Activated CD4-positive, alpha-beta memory T cell treated with anti-CD3 and anti-CD28 coated beads, Interleukin-2, amount 10 ng/mL, durations not matched to agents 7 days and 5 days (primary cell): ENCODE results near the gene SPAG17. TPM values are rescaled to one million over a fixed set of nuclear protein-coding genes. Genes with fewer than 3 reads are reported as not detected.

ENCODE experiments used
- CTCF ChIA-PET: fragments of 350-600 bp; sonication (Branson Sonifier 250); formaldehyde crosslinking; loops from one replicate; lab custom pipeline; 2021; ENCODE audit warnings: antibody characterized with exemption, inconsistent platforms; lab: Charles Lee
- POLR2A ChIA-PET: fragments of 350-600 bp; sonication (Branson Sonifier 250); formaldehyde crosslinking; loops from one replicate; lab custom pipeline; 2021; ENCODE audit warnings: antibody characterized with exemption; lab: Charles Lee
- DNase-seq: peaks from one replicate; pipeline ENCODE4 v3.0.0-alpha.2; 2020
- H3K27ac Mint-ChIP-seq: one replicate; pipeline ENCODE4 v1.8.0; 2021; ENCODE audit warnings: mild to moderate bottlenecking, mixed read lengths
- H3K27me3 Mint-ChIP-seq: one replicate; pipeline ENCODE4 v1.8.0; 2021; ENCODE audit warnings: mixed read lengths
- H3K36me3 Mint-ChIP-seq: one replicate; pipeline ENCODE4 v1.8.0; 2021; ENCODE audit warnings: low read depth, mixed read lengths
- H3K4me1 Mint-ChIP-seq: one replicate; pipeline ENCODE4 v1.8.0; 2021; ENCODE audit warnings: mixed read lengths
- H3K4me3 Mint-ChIP-seq: one replicate; pipeline ENCODE4 v1.8.0; 2021; ENCODE audit warnings: mild to moderate bottlenecking, mixed read lengths
- H3K9me3 Mint-ChIP-seq: one replicate; pipeline ENCODE4 v1.8.0; 2021; ENCODE audit warnings: mixed read lengths
- total RNA-seq, 2 experiments: library from RNA; stranded (reverse); gene quantifications; one replicate each; pipeline ENCODE4 v1.2.3, GENCODE V29; 2021

Gene SPAG17
- total RNA-seq, 2 experiments from 2014 or later = not detected

DNA sequence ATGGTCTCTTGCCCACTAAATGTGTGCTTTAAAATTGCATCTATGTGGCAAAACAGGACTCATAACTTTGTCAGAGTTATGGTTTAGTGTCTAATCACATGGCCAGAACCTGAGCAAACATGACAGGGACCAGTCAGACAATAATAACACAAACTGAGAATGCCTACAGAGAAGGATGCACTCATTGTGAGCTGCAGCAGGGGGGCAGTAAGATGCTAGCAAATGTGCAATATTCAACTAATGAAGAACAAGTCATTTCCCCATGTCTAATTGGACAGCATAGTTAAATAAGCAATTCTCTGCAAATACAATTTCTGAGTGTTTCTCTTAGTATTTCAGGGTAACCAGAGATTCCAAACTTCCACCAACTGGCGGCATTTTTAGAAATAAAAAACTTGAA, 30.8 kb downstream of the SPAG17 start:
- Mint-ChIP-seq H3K27ac (no peak overlapping the region), H3K36me3 (no peaks in the 10 kb centered on the region), H3K9me3 (no peaks in the 10 kb centered on the region), H3K4me3 (no peak overlapping the region), H3K27me3 (no peaks in the 10 kb centered on the region), H3K4me1 (no peaks in the 10 kb centered on the region)
- ChIA-PET POLR2A (no interaction called here), CTCF (interaction anchor here (1.3 to 1.5 kb wide), 2 partner anchors 9 to 854 kb away, joined by 3 to 4 read pairs; no protein-coding TSS in a partner anchor)
- no peak for DNase-seq

DNA sequence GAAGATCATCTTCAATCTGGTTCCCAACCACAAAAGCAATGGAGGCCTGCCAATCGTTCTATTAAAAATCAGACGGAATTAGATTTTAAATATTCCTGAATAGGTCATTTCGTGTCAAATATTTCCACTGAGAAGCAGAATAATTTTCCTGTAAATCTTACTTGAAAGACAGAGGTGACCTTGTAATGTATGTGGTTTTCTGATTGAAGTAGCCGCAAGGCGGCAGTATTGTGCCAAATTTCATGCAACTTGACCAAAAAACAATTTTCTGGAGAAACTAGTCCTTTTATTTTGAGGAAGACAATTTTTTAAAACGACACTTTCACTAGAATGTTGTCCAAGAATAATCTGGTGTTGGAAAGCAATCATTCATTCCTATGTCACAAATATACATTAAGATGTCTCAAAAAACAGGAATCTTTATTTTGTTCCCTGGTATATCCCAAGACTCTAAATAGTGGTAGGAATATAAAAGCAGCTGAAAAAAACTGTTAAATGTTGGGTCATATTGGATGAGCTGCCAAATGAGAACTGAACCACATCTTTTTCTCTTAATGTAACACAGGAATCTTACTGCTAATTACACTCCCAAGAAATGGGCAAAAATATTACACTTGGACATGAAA, 33.6 kb downstream of the SPAG17 start:
- Mint-ChIP-seq H3K36me3 (no peaks in the 10 kb centered on the region), H3K9me3 (no peaks in the 10 kb centered on the region), H3K27ac (no peak overlapping the region), H3K27me3 (no peaks in the 10 kb centered on the region), H3K4me3 (no peak overlapping the region), H3K4me1 (no peaks in the 10 kb centered on the region)
- POLR2A ChIA-PET = no interaction called here
- DNase-seq = peak; percentile 46
- CTCF ChIA-PET = interaction anchor here (0.7 kb wide), 1 partner anchor 857 kb away, joined by 3 read pairs; no protein-coding TSS in a partner anchor

DNA sequence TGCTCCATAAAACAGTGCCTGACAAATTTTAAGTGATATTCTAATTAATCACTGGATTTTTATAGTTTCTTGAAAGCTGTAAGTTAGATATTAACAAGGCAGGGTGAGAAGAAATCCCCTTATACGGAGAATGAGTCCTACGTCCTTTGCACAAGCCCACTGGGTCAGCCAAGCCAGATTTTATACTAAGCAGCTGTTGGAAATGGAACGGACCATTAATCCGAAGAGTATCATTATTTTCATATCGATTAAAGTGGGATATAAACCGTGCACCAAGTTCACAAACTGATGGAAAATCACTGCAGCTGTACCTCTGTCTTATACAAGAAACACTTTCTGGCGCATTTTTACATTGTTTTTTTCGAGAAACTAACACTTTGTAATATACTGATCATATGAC, 35.2 kb downstream of the SPAG17 start:
- DNase-seq = no peak
- H3K27ac Mint-ChIP-seq = no peak overlapping the region
- ChIA-PET POLR2A (no interaction called here), CTCF (no interaction called here)
- no peaks in the 10 kb centered on the region for H3K36me3 Mint-ChIP-seq
- H3K9me3 Mint-ChIP-seq = no peaks in the 10 kb centered on the region
- H3K4me1 Mint-ChIP-seq = no peaks in the 10 kb centered on the region
- no peaks in the 10 kb centered on the region for H3K27me3 Mint-ChIP-seq
- H3K4me3 Mint-ChIP-seq = no peak overlapping the region

DNA sequence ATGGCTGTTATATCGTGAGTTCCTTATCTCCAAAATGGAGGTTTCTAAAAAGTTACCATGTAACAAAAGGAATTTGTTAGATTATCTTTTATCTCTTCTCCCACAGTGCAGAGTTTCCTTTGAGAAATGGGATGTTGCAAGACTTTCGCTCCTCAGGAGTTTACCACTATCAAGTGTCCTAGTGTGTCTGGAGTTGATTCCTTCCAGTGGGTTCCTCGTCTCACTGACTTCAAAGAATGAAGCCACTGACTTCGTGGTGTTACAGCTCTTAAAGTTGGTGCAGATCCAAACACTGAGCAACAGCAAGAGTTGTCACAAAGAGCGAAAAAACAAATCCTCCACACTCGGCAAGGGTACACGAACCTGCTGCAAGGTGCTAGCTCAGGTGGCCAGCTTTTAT, 37.0 kb downstream of the SPAG17 start:
- ChIA-PET POLR2A (no interaction called here), CTCF (no interaction called here)
- H3K4me1 Mint-ChIP-seq = no peaks in the 10 kb centered on the region
- DNase-seq = no peak
- no peak overlapping the region for H3K4me3 Mint-ChIP-seq
- no peaks in the 10 kb centered on the region for H3K9me3 Mint-ChIP-seq
- peaks cover 2% of the 10 kb centered on the region for H3K27me3 Mint-ChIP-seq
- H3K27ac Mint-ChIP-seq = no peak overlapping the region
- H3K36me3 Mint-ChIP-seq = no peaks in the 10 kb centered on the region

DNA sequence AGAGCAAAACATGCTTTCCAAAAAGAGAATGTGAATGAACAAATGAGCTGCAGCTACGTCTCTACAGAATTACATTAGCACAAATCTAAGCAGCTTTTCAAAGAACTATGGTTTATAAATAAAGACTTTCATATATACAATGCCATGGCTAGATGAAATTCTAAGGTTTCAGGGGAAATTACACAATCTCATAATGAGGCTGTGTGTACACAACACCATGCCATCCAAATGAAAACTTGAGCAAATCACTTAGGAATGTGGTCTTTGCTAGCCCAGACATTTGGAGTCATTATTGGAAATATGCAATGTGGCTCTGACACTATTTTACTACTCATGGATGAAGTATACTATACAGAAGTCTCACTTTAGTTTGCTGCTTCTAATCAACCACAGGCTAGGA, 37.5 kb downstream of the SPAG17 start:
- H3K4me1 Mint-ChIP-seq = no peaks in the 10 kb centered on the region
- ChIA-PET CTCF (no interaction called here), POLR2A (no interaction called here)

DNA sequence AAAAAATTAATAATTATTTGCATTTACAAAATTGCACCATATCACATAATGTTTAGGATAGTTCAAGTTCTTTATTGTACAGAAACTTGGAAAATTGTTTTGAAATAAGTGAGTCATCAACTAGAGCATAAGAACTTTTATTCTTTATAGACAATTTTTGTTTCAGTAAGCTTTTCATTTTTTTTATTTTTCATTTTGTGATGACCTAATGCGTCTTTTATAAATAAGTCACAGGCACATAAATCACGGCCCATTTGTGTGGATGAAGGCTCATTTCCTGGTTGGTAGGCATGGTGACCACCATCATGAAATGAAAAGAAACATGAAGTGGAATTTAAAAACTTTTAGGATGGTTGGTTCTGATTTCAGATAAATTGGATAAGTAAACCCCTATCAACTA, 39.3 kb downstream of the SPAG17 start:
- Mint-ChIP-seq H3K4me1 (no peaks in the 10 kb centered on the region), H3K27me3 (peaks cover 2% of the 10 kb centered on the region), H3K9me3 (no peaks in the 10 kb centered on the region), H3K27ac (no peak overlapping the region), H3K36me3 (no peaks in the 10 kb centered on the region), H3K4me3 (no peak overlapping the region)
- ChIA-PET CTCF (interaction anchor here (2.1 kb wide), 1 partner anchor 9 kb away, joined by 4 read pairs; no protein-coding TSS in a partner anchor), POLR2A (no interaction called here)
- no peak for DNase-seq

More for the DNA sequence above, 37.5 kb downstream of the SPAG17 start:
- DNase-seq = no peak
- Mint-ChIP-seq H3K36me3 (no peaks in the 10 kb centered on the region), H3K9me3 (no peaks in the 10 kb centered on the region), H3K27me3 (peaks cover 2% of the 10 kb centered on the region), H3K4me3 (no peak overlapping the region), H3K27ac (no peak overlapping the region)

DNA sequence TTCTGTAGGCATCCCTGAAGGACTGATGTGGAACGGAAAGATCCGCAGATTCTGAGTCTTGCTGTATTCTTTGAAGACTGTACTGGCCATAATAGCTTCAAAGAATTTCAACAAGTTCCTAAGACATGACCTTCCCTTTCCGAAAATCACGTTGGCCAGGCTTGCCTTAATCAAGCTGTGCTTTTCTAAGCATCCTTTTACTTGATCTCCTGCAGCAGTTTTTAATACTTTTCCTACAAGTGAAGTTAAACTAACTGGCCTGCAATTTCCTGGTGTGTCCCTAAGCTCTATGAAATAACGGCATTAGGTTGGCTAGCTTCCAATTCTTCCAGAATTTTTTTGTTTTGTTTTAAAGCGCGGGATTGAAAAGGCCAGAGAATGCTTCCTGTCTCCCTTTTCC, 40.3 kb downstream of the SPAG17 start:
- Mint-ChIP-seq H3K4me1 (no peaks in the 10 kb centered on the region), H3K4me3 (no peak overlapping the region), H3K27ac (no peak overlapping the region), H3K9me3 (no peaks in the 10 kb centered on the region), H3K36me3 (no peaks in the 10 kb centered on the region), H3K27me3 (peaks cover 3% of the 10 kb centered on the region)
- DNase-seq = no peak
- ChIA-PET POLR2A (no interaction called here), CTCF (interaction anchor here (2.1 kb wide), 1 partner anchor 10 kb away, joined by 4 read pairs; no protein-coding TSS in a partner anchor)

DNA sequence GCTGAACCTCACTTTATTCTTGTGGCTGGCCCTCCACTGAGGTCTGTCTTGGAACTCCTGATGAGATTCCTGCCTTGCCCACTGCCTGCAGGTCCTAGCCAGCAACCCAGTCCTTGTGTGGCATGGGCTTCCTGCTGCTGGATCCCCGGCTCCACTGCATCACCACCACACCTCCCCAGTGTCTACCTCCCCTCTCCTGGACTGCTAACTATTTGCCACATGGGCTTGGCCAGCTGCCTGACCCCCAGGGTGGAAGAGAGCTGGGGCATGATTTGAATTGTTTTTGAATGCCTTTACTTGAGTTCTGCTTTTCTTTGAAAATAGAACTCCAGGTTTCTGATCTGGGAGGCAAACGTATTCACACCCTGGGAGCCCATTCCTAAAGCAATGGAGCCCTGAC, 41.2 kb downstream of the SPAG17 start:
- POLR2A ChIA-PET = no interaction called here
- Mint-ChIP-seq H3K27ac (no peak overlapping the region), H3K9me3 (no peaks in the 10 kb centered on the region), H3K36me3 (no peaks in the 10 kb centered on the region), H3K4me1 (no peaks in the 10 kb centered on the region), H3K27me3 (peaks cover 5% of the 10 kb centered on the region), H3K4me3 (no peak overlapping the region)
- no peak for DNase-seq
- CTCF ChIA-PET = no interaction called here

DNA sequence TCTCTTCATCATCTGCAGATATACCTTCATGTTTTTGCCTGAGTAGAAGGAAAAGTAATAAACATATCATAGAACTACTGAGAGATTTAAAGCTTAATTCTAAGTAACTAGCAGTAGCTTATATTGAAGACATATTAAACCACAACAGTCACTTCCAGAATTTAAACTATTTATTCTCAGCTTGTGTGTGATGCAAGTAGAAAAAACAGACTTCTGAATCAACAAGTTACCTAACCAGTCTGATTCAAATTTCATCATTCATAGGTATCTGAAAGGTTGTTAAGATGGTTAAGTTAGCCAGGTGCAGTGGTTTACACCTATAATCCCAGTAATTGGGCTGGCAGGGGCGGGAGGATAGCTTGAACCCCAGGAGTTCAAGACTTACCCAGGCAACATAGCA, 41.9 kb downstream of the SPAG17 start:
- no peak for DNase-seq

DNA sequence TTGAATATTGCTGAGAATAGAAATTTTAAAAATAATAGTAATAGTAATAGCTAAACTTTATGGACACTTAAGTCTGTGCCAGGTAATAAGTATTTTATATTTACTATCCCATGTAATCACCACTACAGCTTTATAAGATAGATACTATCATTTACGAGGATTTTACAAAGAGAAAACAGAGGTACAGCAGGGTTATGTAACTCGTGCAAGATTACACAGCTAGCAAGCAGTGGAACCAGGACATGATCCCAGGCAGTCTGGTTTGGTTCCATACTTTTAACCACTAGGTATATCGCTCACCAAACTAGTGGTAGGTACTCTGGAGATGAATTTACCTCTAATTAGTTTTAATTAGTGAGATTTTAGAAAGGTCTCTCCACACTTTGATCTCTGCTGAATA, 42.5 kb downstream of the SPAG17 start:
- Mint-ChIP-seq H3K27ac (no peak overlapping the region), H3K36me3 (no peaks in the 10 kb centered on the region), H3K4me3 (no peak overlapping the region), H3K27me3 (peaks cover 5% of the 10 kb centered on the region), H3K4me1 (no peaks in the 10 kb centered on the region), H3K9me3 (no peaks in the 10 kb centered on the region)
- no peak for DNase-seq
- ChIA-PET CTCF (no interaction called here), POLR2A (no interaction called here)

More for the DNA sequence above, 41.9 kb downstream of the SPAG17 start:
- Mint-ChIP-seq H3K4me3 (no peak overlapping the region), H3K27me3 (peaks cover 5% of the 10 kb centered on the region), H3K9me3 (no peaks in the 10 kb centered on the region), H3K4me1 (no peaks in the 10 kb centered on the region), H3K36me3 (no peaks in the 10 kb centered on the region), H3K27ac (no peak overlapping the region)
- ChIA-PET CTCF (no interaction called here), POLR2A (no interaction called here)

DNA sequence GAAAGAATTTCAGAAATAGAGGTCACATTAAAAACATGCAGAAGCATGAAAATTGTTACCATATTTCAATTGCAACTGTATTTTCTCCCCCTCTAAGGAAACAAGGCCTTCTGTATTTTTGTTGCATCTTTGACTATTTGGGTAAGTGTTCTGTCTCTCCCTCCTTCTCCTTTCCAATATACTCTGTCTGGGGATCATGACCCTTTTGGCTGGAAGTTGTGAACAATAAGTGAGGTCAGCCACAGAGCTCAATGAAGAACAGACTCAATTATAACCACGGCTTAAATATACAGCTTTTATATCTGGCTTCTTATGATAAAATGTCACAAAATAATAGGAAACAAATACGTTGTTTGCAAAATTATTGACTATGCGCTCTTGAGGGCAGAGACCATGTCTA, 47.1 kb downstream of the SPAG17 start:
- DNase-seq = no peak
- H3K4me1 Mint-ChIP-seq = peaks cover 3% of the 10 kb centered on the region
- no peaks in the 10 kb centered on the region for H3K36me3 Mint-ChIP-seq
- H3K9me3 Mint-ChIP-seq = no peaks in the 10 kb centered on the region
- ChIA-PET POLR2A (no interaction called here), CTCF (no interaction called here)
- no peak overlapping the region for H3K27ac Mint-ChIP-seq
- peaks cover 12% of the 10 kb centered on the region for H3K27me3 Mint-ChIP-seq
- no peak overlapping the region for H3K4me3 Mint-ChIP-seq

DNA sequence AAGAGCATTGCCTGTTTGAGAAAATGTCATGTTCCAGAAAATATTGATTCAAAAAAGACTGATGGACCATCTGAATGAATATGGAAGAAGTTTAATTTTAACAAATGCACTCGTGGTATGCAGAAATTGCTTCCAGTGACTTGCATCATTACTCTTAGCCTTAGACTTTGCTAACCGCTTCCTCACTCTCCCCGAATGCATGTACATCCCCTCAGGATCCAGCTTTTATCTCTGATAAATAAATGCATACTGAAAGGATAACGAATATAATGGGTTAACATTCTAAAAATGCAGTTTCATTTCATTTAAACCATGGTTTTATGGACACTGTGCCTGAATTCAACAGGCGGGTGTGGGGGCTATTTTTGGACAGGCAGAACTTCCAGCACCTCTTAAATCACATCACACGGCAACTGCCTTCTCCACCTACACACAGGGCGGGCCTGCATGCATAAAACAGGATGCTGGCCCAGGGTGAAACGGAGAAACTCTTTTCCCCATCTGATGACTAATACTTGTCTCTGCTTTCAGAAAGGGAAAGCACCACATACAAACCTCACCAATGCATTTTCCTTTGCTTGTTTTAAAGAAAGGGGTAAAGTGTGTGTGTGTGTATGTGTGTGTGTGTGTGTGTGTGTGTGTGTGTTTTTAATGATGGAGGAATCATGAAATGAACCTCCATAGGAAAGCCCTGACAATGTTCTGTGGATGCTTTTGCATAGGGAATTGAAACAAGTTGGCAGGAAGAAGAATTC, 48.7 kb downstream of the SPAG17 start:
- no peak overlapping the region for H3K4me3 Mint-ChIP-seq
- H3K27ac Mint-ChIP-seq = no peak overlapping the region
- H3K9me3 Mint-ChIP-seq = no peaks in the 10 kb centered on the region
- H3K36me3 Mint-ChIP-seq = no peaks in the 10 kb centered on the region
- POLR2A ChIA-PET = no interaction called here
- DNase-seq = peak; percentile 22
- CTCF ChIA-PET = no interaction called here
- H3K27me3 Mint-ChIP-seq = peaks cover 12% of the 10 kb centered on the region
- peaks cover 3% of the 10 kb centered on the region for H3K4me1 Mint-ChIP-seq

DNA sequence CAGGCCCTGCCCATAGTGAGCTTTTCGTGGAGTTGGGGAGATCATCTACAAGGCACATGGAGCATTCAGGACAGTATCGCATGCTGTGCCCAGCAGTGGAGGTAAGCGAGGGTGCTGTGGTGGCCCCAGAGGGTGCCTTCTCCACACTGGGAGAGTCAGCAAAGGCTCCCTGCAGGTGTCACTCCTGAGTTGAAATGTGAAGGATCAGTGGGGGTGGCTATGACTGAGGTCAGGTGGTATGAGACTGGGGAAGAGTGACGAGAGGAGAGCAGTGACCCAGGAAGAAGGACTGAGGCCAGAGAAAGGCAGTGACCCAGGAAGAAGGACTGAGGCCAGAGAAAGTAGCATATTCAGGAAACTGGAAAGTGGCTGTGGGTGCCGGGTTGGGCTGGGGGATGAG, 53.0 kb downstream of the SPAG17 start:
- no peak overlapping the region for H3K4me3 Mint-ChIP-seq
- POLR2A ChIA-PET = no interaction called here
- no peaks in the 10 kb centered on the region for H3K9me3 Mint-ChIP-seq
- DNase-seq = no peak
- no peak overlapping the region for H3K27ac Mint-ChIP-seq
- peaks cover 3% of the 10 kb centered on the region for H3K4me1 Mint-ChIP-seq
- H3K27me3 Mint-ChIP-seq = peaks cover 12% of the 10 kb centered on the region
- CTCF ChIA-PET = no interaction called here
- H3K36me3 Mint-ChIP-seq = no peaks in the 10 kb centered on the region

DNA sequence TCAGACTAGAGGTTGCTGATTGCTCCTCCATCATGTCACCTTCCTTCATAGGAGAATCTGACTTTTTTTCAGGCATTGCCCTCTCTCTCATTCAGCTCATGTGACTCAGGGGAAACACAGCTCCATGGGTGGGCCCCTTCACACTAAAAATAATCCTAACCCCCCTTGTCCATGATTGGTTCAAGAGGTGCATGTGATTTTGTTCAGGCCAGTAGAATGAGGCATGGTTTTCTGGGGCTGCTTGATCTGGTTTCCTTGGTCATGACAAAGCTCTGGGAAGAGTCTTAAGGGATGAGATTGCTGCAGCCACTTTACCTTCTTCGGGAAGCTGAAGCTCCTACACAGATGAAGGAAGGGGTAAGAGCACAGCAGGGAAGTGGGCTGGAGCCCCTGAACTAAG, 56.3 kb downstream of the SPAG17 start:
- Mint-ChIP-seq H3K27me3 (peaks cover 4% of the 10 kb centered on the region), H3K36me3 (no peaks in the 10 kb centered on the region), H3K9me3 (peaks cover 1% of the 10 kb centered on the region), H3K27ac (no peak overlapping the region), H3K4me1 (no peaks in the 10 kb centered on the region), H3K4me3 (no peak overlapping the region)
- ChIA-PET CTCF (no interaction called here), POLR2A (no interaction called here)
- no peak for DNase-seq
